Activated CD4-positive, alpha-beta T cell treated with anti-CD3 and anti-CD28 coated beads, Interleukin-10, Interleukin-2, amounts not matched to agents 100 ng/mL and 50 ng/mL, durations not matched to agents 16 hours and 8 hours (primary cell): Measurements from ENCODE around the gene CNPY4.

ENCODE experiments used
- DNase-seq: peaks from one replicate; pipeline ENCODE4 v3.0.0-alpha.2; 2020

CNPY4 gene, protein sequence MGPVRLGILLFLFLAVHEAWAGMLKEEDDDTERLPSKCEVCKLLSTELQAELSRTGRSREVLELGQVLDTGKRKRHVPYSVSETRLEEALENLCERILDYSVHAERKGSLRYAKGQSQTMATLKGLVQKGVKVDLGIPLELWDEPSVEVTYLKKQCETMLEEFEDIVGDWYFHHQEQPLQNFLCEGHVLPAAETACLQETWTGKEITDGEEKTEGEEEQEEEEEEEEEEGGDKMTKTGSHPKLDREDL

DNA sequence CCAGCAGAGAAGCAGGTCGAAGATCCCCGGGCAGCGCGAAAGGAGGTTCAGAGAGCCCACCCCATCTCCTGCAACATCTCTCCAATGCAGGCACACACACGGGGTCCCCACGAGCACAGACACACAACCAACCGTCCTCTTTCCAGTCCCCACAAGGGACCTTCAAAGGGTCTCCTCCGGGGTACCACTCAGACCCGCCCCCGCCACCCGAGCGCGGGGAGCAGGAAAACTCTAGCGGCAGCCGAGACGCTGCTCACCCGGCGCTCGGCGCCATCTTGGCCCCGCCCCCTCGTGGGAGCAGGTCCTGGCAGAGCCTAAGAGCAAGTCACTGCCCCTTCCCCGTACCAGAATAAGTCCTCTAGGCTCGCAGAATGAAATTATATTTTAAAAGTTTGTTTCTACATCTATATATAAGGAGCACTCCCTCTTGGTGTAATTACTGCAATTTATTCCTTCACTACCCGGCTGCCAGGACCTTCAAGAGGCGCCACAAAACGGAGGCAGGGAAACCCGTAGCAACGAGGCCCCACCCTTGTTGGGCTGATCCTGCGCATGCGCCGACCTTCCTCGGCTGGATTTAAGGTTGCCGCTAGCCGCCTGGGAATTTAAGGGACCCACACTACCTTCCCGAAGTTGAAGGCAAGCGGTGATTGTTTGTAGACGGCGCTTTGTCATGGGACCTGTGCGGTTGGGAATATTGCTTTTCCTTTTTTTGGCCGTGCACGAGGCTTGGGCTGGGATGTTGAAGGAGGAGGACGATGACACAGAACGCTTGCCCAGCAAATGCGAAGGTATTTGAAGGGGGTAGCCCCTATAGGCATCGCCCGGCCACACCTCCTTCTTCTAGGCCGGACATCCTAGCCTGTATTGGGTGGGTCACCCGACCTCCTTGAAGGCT, at the start of gene CNPY4, which contains the start of gene TAF6:
CNPY4 (plus strand) TSS at position 563 of the 898 bp plus-strand sequence; CDS start at position 674, 111 bp downstream.
TAF6 (minus strand) TSS at position 287 of the 898 bp plus-strand sequence. CDS start 5,149 bp downstream, outside the sequence.
- DNase-seq, result peak; percentile 96

- no peak for DNase-seq
Measured at GRCh38 chr7:100069991-100070390, 49.4 kb upstream of the CNPY4 start.

GRCh38 chr7:100071018-100071723, 48.3 kb upstream of the CNPY4 start:
- no peak for DNase-seq

DNA sequence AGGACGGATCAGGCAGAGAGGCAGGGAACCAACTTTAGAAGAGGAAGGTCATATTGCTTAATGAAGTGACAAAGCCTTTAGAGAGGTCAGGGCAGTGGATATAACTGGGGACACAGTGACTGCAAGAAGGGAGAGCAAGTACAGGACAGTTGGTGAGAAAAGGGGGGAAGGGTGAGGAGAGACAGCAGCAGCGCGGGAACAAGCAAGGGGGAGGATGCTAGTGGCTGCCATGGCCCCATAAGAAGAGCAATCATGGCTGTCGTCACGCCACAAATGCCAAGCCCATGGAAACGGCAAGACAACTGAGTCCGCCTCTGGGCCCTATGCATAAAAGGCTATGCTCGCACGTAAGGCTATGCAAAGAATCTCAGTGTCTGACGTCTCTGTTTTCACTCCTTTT, 47.0 kb upstream of the CNPY4 start:
- no peak for DNase-seq

DNA sequence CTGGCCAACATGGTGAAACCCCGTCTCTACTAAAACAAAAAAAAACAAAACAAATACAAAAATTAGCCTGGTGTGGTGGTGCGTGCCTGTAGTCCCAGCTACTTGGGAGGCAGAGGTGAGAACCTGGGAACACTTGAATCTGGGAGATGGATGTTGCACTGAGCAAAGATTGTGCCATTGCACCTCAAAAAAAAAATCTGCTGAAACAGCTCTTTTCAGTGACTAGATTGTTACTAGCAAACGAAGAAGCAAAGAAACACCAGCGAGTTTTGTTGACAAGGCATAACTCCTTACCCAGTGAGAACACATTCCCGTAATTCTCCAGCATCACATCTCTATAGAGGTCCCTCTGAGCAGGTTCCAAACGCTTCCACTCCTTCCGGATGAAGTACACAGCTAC, 44.6 kb upstream of the CNPY4 start:
- no peak for DNase-seq

GRCh38 chr7:100075418-100075817, 44.0 kb upstream of the CNPY4 start:
- DNase-seq, result no peak

- no peak for DNase-seq
Measured at GRCh38 chr7:100077205-100077604, 42.2 kb upstream of the CNPY4 start.

GRCh38 chr7:100079024-100079560, 40.3 kb upstream of the CNPY4 start:
- no peak for DNase-seq

DNA sequence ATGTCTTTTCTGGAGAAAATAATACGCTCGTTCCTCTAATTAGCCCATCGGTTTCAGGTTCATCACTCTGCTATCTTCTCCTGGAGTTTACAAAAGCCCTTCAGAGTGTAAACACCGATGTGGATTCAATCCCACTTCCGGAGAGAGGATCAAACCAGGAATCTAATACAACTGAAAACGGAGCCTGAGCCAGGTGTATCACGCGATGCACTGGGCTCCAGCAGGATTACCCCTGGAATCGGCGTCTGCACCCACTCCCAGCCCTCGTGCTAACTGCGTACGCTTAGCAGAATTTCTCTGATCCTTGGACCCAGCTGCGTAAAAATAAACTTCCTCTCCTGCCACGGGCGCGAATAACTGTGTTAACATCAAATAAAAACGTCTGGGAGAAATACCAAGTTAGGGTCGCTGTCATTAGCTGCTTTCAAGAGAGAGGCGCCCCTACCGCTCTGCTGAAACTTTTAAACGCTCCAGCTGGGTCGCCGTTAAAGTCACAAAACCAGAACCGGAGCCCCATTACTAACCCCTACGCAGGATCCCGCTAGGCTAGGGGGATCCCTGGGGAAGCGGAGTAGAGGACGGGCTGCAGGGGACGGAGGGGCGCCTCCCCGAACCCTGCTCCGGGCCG, 38.4 kb upstream of the CNPY4 start:
- DNase-seq, result no peak

- peak; percentile 99 for DNase-seq
Measured at GRCh38 chr7:100081535-100082102, 37.8 kb upstream of the CNPY4 start, which contains the start of gene ZNF3. TSS of gene ZNF3 (minus strand) at chr7:100081723. CDS start at chr7:100077357, 4,366 bp downstream.

- DNase-seq, result no peak
Measured at GRCh38 chr7:100082978-100083377, 36.5 kb upstream of the CNPY4 start.

GRCh38 chr7:100085515-100085914, 33.9 kb upstream of the CNPY4 start:
- no peak for DNase-seq

DNA sequence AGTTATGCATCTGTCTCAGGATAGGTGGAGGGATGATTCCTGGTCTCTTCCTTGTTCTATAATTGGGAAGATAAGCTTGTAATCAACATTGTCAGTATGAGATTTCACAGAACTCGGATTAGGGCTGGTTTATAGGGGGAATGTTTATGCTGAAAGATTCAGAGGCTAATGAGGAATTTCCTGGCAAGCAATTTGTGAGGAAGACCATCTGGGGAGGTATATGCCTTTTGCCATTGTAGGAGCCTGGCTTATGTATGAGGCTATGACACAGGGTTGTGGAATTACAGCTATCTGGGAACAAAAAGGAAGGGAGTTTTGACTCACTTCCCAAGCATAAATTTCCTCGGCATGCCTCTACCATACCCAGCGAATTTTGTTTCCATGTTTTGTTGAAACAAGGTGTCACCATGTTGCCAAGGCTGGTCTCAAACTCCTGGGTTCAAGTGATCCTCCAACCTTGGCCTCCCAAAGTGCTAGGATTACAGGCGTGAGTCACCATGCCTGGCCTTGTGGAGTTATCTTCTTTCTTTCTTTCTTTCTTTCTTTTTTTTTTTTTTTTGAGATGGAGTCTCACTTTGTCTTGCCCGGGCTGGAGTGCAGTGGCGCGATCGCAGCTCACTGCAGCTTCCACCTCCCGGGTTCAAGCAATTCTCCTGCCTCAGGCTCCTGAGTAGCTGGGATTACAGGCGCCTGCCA, 32.2 kb upstream of the CNPY4 start:
- no peak for DNase-seq

GRCh38 chr7:100088095-100088620, 31.3 kb upstream of the CNPY4 start:
- DNase-seq, result no peak

DNA sequence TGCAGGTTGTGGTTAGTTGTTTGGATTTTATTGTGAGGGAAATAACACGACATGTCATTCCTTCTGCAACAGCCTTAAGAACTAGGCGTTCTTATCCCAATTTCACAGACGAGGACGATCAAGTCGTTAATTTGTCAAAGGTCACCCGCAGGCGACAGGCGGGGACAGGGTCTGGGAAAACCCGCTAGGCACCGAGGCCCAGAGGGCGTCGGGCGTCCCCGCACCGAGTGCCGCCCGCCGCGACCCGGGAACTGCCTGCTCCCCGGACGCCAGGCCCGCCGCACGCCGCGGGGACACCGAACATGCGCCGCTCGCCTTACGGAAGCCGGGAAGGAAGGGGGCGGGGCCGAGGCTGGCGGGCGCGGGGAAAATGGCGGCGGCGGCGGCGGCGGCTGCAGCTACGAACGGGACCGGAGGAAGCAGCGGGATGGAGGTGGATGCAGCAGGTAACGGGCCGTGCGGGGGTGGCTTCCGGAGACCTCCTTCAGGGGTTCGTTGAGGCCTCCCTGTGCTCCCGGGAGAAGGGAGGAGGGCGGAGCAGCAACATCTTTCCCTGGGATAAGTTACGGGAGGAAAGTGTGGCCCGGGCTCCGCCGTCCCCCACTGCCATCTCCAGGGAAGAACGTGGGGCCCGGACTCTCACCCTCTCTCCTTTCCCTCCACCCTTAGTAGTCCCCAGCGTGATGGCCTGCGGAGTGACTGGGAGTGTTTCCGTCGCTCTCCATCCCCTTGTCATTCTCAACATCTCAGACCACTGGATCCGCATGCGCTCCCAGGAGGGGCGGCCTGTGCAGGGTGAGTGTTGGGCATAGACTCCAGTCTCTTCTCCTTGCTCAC, 30.6 kb upstream of the CNPY4 start, which contains the start of gene COPS6:
COPS6 (plus strand) TSS at position 349 of the 837 bp plus-strand sequence; CDS start at position 371, 22 bp downstream.
- peak; percentile 88 for DNase-seq

DNA sequence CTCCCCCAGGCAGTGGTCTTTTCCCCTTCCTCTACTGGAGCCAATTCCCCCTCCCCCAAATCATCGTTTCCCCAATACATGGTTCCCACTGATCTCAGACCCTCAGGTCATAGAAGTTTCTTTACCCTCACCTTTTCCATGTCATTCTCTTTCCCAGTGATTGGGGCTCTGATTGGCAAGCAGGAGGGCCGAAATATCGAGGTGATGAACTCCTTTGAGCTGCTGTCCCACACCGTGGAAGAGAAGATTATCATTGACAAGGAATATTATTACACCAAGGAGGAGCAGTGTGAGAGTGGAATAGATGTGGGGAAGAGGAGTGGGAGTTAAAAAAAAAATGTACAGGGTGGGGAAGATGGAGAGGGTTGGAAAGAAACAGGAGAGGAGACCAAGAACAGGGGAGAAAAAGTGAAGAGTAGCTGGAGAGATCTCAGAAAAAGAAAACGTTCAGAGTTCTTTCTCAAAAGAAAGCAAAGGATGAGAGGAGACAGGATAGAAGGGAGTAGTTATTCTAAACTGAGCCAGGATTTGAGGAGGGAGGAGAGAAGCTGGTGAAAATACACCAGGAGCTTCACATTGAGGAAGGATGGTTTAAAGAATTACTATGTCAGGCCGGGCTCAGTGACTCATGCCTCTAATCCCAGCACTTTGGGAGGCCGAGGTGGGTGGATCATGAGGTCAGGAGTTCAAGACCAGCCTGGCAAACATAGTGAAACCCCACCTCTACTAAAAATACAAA, 29.8 kb upstream of the CNPY4 start:
- no peak for DNase-seq

- DNase-seq, result no peak
Measured at GRCh38 chr7:100090527-100091410, 28.7 kb upstream of the CNPY4 start.
